ENCODE results near the gene ARAF. TPM values are rescaled to one million over a fixed set of nuclear protein-coding genes. Genes with fewer than 3 reads are reported as not detected.
"Not testable (repeated sequence)": the region's sequence is repeated elsewhere in the genome, so short reads cannot be mapped to it uniquely, and the experiment has no call there.

Gene ARAF
- total and polyA plus RNA-seq, 2 of the 8 experiments (the other 6 are each of a cell fraction or from before 2014, with no cell fraction given), result 39.0 to 45.2 TPM

DNA sequence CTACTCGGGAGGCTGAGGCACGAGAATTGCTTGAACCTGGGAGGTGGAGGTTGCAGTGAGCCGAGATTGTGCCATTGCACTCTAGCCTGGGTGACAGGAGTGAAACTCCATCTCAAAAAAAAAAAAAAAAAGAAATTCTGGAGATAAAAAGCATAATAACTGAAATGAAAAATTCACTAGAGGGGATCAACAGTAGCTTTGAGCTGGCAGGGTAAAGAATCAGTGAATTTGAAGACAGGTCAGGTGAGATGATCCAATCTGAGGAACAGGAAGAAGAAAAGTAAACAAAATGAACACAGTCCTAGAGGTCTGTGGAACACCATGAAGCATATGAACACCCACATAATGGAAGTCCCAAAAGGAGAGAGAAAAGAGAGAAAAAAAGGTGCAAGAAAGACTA lies 36.2 kb downstream of the ARAF start (continued):
- TF ChIP-seq CBX8 (IDR thresholded peaks at IDR 0.05; ENCODE audit: borderline replicate concordance, low read depth, low read length) (no peak), JUND (IDR thresholded peaks at IDR 0.05; ENCODE audit: low read length) (no peak), RNF2 (IDR thresholded peaks at IDR 0.05; ENCODE audit: borderline replicate concordance, low read depth, low read length, missing control alignments, poor library complexity, severe bottlenecking) (no peak)

DNA sequence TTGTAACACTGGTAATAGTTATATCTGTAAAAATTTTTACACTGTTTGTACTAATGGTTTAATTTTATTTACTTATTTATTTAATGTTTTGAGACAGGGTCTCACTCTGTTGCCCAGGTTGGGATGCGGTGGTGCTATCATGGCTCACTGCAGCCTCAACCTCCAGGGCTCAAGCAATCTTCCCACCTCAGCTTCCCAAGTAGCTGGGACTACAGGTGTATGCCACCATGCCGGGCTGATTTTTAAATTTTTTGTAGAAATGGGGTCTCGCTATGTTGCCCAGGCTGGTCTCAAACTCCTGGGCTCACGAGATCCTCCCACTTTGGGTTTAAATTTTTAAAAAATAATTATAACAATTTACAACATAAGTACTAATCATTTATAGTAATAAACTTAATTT lies 42.1 kb downstream of the ARAF start:
- H2BK12ac ChIP-seq (ENCODE audit: low read depth, low read length); H3K79me2 ChIP-seq (ENCODE audit: control insufficient read depth in 1 of 2, insufficient read depth in 2 of 2, low read length in 2 of 2); H4K5ac ChIP-seq (ENCODE audit: insufficient read length, low read depth, low read length); H2BK20ac ChIP-seq (ENCODE audit: low read length); DNase-seq (ENCODE audit: low read depth in 1 of 2, low spot score in 2 of 2); H3K14ac ChIP-seq (ENCODE audit: insufficient read length); H3K36me3 ChIP-seq (ENCODE audit: control insufficient read depth in 2 of 4, insufficient read depth in 4 of 4, low read length in 3 of 4); H4K8ac ChIP-seq (ENCODE audit: extremely low read depth, insufficient read depth, low read length); H3K18ac ChIP-seq (ENCODE audit: extremely low read depth, low read length); H3K79me1 ChIP-seq (ENCODE audit: low read depth, low read length); H3K9ac ChIP-seq (replicated peaks in 1 of 4; ENCODE audit: extremely low read depth in 1 of 4, low read depth in 3 of 4, low read length in 3 of 4); H3K4me3 ChIP-seq (ENCODE audit: extremely low read depth in 1 of 4, insufficient read depth in 2 of 4, low read depth in 3 of 4, low read length in 4 of 4); H3K27ac ChIP-seq (ENCODE audit: low read depth, low read length); H3K9me3 ChIP-seq (ENCODE audit: insufficient read depth in 2 of 2, low read depth in 1 of 2, low read length in 1 of 2); H2AFZ ChIP-seq (ENCODE audit: low read length); H3K23ac ChIP-seq (ENCODE audit: insufficient read length); H4K91ac ChIP-seq (replicated peaks; ENCODE audit: insufficient read length, low read length); H3K4me1 ChIP-seq (replicated peaks in 1 of 4; ENCODE audit: control insufficient read depth in 3 of 4, insufficient read depth in 4 of 4, low read length in 3 of 4); H2BK5ac ChIP-seq (ENCODE audit: low read depth, low read length); H2BK15ac ChIP-seq (ENCODE audit: low read length); H2BK120ac ChIP-seq (replicated peaks; ENCODE audit: low read depth, low read length); H3K27me3 ChIP-seq (replicated peaks in 1 of 4; ENCODE audit: control insufficient read depth in 3 of 4, extremely low read depth in 1 of 4, insufficient read depth in 3 of 4, low read length in 3 of 4); CTCF ChIA-PET (ENCODE audit: partially characterized antibody); POLR2A ChIA-PET (ENCODE audit: partially characterized antibody); FAIRE-seq; H3K56ac ChIP-seq (replicated peaks; ENCODE audit: insufficient read length, low read depth, low read length); H3K4ac ChIP-seq (replicated peaks; ENCODE audit: insufficient read length, low read depth, low read length); H3K4me2 ChIP-seq (ENCODE audit: insufficient read depth in 1 of 2, low read depth in 2 of 2, low read length in 2 of 2); H4K20me1 ChIP-seq (replicated peaks in 1 of 2; ENCODE audit: control insufficient read depth in 1 of 2, insufficient read depth in 2 of 2, low read length in 2 of 2); H2AK5ac ChIP-seq (ENCODE audit: low read depth, low read length); H3K23me2 ChIP-seq (ENCODE audit: low read depth, low read length): not testable (repeated sequence)
- WGBS, 2 experiments (ENCODE audit: extremely low coverage in 1 of 2, insufficient coverage in 1 of 2, insufficient read length in 1 of 2, insufficient replicate concordance in 2 of 2, low coverage in 1 of 2, low lambda C conversion rate in 2 of 2, missing lambda C conversion rate in 1 of 2), result 98% methylated on average over 4 of the region's 4 CpGs; no CpG with 5 or more reads in 1 of the 2 experiments

All from H1 (cell line).